GM21526 (cell line): ENCODE data around the gene MZB1.
A peak's percentile ranks its signal among the peaks of the same experiment; 100 is the strongest.
"Not testable (repeated sequence)": the region's sequence is repeated elsewhere in the genome, so short reads cannot be mapped to it uniquely, and the experiment has no call there.

ENCODE experiments used
- ATAC-seq: cut with Tn5 transposase; IDR thresholded peaks from one replicate; pipeline ENCODE4 v1.9.1; 2021; ENCODE audit warnings: moderate library complexity; ENCODE audit not compliant: unreplicated experiment, low FRiP score

MZB1 gene

DNA sequence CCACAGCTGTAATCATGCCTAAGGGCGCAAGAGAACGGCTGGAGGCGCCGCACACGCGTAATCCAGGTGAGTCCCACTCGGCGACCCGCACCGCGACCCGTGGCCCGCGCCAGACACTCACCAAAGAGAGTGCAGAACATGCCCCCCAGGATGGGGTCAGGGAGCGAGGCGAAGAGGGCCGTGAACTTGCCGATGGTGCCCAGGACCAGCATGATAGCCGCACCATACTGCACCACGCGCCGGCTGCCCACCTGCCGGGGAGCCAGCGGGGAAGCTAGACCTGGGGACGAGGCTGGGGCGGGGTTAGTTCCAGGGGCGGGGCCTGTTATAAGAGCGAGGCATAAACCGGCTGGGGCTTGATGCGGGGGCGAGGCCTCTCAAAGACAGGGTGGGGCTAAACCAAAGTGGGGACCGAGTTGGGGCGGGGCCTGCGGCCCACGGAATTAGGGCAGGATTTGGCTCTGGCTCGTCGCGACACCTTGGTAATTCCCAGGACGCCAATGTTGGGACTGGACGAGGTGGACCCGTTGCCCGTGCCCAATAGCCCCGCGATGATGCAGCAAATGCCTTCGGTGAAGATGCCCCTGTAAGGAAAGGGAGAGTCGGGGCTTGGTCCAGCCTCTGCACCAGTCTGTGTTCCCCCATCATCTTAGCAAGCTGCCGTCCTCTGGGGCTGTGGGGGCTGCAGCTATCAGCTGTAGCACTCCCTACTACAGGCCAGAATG, 11.4 kb downstream of the MZB1 start:
- ATAC-seq, result no peak

DNA sequence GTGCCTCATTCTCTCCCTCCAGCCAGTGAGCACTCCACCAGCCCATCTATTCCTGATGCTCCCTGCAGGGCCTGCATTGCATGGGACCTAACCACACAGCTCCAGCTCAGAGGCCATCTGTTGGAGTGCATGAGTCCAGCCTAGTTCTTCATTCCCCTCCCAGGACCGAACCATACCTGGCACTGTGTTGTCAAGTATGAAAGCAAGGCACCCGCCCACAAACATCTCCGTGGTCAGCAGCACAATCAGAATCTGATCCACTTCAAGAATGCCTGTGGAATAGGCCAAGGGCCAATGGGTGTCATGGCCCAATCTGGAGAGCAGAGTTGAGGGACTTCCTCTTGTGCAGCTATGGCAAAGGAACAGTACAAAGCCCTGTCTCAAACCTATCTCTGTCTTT, 12.5 kb downstream of the MZB1 start:
- no peak for ATAC-seq

DNA sequence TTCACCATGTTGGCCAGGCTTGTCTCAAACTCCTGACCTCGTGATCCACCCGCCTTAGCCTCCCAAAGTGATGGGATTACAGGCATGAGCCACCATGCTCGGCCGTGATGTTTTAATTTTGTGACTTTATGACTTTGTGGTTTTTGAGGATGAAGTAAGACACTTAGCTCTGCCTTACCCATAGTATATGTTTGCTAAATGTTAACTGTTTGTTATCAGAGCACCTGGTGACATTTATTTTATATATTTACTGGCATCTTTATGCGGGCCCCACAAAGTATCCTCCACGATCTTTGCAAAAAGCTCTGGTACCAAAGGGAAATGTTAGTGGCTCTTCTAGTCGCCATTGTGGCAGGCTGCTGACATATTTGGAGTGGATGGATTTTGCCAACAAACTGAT, 13.3 kb downstream of the MZB1 start:
- ATAC-seq, result no peak

DNA sequence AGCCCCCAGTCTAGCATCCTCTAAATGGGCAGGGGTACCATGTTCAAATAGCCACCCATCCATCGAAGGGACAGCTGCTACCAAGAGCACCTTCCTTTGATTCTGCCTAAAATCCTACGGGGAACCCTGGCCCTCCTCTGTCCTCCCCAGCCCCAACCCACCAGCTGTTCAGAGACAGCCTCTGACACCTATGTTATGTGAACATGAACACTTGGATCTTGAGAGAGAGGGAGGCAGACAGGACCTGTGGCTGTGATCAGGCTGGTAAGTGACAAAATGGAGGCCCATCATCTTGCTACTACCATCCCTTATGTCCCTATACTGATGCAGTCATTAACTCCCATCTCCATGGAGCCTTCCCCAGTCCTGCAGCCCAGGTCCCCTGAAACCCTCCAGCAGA, 14.8 kb downstream of the MZB1 start:
- no peak for ATAC-seq

DNA sequence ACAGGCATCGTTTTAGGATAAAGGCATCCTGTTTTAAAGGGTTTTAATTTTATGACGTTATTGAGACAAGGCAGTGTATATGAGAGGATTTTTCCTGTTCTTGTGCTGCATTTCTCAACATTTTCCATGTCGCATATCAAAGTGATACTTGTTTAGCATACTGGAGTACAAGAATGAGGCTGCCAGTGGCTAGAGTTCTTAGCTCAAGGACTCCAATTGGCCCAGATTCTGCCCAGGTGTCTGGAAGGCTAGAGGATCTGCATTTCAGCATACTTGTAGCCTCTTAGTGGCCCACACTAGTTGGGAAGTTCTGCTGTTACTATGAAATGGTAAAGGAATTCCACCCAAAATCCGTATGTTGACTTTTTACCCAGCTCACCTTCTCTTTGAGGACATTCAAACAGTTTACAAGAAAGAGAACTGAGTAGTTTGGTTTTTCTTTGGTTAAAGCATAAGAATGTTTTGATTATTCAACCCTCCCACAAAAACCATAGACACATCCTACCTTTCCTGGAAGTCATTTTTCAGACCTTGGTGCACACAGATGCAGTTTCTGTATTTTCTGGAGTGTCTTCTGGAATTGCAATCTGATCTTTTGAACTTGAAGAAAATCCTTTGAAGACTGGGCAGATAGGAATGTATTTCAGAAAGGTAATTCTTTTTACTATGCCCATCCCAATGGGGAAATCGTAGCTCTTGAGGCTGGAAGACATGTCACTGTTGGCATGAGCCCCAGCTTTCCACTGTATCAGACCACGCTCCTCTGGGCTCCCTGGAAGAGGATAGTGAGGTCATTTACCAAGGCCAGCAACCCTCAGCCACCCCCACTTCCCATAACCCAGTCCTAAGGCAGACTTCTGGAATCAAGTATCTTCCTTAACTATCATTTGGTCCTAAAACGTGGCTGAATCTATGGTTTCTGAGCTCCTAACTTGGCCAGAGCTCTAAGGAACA, 18.0 kb downstream of the MZB1 start:
- no peak for ATAC-seq

DNA sequence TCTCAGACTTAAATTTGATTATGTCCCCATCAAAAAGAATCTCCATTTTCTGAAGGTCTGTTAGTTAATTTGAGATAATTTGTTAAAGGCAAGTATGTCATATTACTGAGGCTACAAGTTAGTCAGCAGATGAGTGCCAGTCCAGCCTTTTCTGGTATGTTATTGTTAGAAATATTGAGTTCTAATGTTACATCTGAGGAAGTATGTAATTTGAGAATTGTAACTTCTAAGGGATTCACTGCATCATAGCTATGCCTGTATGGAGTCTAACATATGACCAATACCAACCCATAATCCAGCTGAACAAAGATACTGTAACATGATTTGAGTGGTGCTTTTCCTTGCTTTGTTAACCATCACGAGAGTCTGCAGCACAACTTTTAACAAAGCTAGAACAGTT, 20.5 kb downstream of the MZB1 start:
- ATAC-seq, result no peak

DNA sequence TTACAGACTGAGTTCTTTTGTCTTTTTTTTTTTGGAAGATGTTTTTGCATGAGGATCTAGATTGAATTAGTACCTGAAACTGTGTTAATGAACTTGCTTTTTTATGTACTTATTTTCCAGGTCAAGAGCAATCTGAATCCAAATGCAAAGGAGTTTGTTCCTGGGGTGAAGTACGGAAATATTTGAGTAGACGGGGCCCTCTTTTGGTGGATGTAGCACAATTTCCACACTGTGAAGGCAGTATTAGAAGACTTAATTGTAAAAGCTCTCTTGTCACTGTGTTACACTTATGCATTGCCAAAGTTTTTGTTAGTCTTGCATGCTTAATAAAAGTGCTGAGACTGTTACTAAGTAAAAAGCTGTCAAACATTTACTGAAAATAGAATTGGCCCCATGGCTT, 21.1 kb downstream of the MZB1 start:
- ATAC-seq, result no peak

DNA sequence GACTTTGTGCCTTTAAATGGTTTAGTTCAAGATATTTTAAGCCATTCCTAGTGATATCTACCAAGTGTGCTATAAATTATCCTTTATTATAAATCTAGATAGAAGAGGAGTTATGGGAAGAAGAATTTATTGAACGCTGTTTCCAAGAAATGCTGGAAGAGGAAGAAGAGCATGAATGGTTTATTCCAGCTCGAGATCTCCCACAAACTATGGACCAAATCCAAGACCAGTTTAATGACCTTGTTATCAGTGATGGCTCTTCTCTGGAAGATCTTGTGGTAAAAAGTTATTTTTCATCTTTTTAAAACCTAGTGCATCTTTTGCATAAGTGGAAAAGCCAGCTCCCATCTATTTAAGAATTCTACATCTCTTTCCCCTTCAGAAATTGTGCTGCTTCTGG, 25.2 kb downstream of the MZB1 start:
- no peak for ATAC-seq

DNA sequence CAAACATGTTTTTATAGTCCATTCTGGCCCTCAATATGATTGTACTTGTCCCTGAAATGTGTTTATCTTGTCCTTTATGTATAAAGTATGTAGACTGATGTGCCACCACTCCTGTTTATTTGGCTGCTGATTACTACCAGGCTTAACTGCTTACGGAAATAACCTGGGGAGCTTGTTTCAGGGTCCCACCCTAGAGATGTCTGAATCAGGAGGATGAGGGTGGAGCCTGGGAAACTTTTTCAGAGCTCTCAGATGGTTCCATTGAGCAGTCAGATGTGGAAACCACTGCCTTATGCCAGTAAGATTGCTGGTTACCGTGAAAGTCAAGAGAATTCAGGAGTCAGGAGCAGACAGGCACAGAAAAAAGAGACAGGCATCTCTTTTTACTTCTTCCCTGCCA, 25.8 kb downstream of the MZB1 start:
- no peak for ATAC-seq

DNA sequence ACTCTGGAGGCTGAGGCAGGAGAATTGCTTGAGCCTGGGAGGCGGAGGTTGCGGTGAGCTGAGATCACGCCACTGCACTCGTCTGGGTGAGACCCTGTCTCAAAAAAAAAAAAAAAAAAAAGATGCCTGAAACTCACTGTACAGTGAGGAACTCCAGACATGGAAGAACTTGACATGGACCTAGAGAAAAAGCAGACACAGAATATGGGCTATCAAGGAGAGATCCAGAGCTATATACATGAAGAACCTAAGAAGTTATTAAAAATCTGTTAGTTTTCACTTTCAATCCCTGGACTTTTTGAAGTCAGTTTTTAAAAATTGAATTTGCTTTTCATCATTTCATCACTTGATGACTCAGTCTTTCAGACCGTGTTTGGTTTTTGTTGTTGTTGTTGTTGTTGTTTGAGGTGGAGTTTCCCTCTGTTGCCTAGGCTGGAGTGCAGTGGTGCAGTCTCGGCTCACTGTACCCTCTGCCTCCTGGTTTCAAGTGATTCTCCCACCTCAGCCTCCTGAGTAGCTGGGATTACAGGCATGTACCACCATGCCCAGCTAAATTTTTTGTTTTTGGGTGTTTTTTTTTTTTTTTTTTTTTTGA, 27.8 kb downstream of the MZB1 start:
- no peak for ATAC-seq

DNA sequence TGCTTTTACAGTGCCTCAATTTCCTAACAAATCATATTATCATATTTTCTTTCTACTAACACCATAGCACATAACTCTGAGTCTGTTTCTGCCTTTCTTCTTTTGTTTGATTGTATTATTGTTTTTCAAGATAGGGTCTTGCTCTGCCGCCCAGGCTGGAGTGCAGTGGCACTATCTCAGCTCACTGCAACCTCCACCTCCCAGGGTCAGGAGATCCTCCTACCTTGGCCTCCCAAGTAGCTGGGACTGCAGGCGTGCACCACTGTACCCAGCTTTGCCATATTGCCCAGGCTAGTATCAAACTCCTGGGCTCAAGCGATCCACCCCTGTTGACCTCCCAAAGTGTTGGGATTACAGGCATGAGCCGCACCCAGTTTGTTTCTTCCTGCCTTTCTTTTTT, 29.3 kb downstream of the MZB1 start:
- ATAC-seq, result no peak

DNA sequence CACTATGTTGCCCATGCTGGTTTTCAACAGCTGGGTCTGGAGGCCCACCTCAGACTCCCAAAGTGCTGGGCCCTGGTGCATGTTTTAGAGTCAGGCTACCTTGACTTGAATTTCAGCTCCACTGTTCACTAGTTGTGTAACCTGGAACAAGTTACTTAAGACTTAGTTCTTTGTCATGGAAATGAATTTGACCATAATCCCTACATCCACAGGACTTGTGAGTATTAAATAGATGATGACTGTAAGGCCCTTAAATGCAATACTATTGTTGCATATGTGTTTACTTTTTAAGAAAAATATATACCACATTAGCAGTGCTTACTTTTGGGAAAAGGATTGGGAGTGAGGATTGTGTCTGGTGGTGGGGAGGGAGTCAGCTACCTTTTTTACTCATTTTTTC, 31.6 kb downstream of the MZB1 start:
- no peak for ATAC-seq

DNA sequence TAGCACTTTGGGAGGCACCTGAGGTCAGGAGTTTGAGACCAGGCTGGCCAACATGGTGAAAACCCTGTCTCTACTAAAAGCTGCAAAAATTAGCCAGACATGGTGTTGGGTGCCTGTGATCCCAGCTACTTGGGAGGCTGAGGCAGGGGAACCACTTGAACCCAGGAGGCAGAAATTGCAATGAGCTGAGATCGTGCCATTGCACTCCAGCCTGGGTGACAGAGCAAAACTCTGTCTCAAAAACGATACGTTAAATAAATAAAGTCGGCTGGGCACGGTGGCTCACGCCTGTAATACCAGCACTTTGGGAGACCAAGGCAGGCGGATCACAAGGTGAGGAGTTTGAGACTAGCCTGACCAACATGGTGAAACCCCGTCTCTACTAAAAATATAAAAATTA, 33.8 kb downstream of the MZB1 start:
- ATAC-seq, result not testable (repeated sequence)

DNA sequence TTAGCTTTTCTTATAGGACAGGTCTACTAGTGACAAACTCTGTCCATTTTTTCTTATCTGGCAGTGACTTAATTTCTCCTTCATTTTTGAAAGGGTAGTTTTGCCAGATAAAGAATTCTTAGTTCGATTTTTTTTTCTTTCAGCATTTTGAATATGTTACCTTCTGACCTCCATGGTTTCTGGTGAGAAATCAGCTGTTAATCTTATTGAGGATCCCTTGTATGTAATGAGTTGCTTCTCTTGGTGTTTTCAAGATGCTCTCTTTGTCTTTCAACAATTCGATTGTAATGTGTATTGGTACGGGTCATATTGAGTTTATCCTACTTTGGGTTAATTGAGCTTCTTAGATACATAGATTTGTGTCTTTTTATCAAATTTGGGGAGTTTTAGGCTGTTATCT, 35.5 kb downstream of the MZB1 start:
- no peak for ATAC-seq

DNA sequence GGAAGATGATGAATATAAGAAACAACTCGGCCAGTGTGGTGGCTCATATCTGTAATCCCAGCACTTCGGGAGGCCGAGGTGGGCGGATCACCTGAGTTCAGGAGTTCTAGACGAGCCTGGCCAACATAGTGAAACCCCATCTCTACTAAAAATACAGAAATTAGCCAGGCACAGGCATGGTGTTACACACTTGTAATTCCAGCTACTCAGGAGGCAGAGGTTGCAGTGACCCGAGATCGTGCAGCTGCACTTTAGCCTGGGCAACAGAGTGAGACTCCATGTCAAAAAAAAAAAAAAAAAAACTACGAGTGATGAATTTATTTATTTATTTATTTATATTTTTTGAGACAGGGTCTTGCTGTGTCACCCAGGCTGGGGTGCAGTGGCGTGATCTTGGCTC, 41.9 kb downstream of the MZB1 start:
- not testable (repeated sequence) for ATAC-seq

DNA sequence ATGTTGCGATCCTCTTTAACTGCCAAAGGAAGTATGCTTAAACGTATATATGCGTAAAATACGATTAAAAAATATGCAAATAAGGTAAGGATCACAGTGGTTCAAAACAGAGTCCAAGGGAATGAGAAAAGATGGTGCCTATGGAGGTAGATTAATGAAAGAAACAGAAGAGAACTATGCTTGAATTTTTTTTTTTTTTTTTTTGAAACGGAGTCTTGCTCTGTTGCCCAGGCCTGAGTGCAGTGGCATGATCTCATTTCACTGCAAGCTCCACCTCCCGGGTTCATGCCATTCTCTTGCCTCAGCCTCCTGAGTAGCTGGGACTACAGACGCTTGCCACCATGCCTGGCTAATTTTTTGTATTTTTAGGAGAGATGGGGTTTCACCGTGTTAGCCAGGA, 44.3 kb downstream of the MZB1 start:
- not testable (repeated sequence) for ATAC-seq

DNA sequence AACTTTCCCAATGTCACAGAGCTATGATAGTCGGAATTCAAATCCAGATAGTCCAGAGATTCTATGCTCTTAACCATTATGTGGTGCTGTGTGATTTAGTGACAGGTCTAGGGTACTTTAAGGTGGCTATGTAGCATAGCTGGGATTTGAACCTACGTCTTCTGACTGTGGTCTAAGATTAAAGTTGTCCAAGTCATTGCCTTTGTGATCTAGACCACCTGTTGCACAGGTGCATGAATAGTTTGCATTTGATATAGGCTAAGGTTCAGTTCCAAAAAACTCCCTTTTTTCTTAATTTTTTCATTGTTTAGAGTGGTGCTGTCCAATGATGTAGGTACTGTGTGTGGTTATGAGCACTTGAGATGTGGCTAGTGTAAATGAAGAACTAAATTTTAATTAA, 45.5 kb downstream of the MZB1 start:
- ATAC-seq, result no peak

DNA sequence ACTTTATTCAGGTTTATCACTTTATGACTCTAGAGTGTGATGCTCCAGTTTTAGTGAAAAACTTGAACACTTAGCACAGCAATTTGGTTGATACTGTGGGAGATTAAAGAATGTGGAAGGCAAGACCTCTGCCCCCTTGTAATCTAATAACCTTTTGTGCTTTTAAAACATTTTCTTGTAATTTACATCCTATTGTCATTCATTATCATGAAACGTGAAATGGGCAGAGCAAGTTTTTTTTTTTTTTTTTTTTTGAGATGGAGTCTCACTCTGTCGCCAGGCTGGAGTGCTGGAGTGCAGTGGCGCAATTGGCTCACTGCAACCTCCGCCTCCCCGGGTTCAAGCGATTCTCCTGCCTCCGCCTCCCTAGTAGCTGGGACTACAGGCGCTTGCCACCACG, 46.2 kb downstream of the MZB1 start:
- ATAC-seq, result no peak

DNA sequence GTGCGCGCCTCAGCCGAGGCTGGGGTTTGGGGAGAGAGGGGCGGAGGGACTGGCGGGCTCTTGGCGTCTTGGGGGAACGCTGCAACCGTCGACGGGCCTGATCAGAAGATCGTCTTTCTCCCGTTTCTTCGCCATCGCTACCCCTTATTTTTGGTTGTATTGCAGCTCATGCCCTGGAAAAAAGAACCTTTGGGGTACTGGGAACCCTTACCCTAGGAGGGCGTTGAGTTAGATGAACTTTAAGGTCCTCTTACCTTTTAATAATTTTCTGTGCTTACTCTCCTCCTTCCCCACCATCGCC, 47.3 kb downstream of the MZB1 start:
- no peak for ATAC-seq

DNA sequence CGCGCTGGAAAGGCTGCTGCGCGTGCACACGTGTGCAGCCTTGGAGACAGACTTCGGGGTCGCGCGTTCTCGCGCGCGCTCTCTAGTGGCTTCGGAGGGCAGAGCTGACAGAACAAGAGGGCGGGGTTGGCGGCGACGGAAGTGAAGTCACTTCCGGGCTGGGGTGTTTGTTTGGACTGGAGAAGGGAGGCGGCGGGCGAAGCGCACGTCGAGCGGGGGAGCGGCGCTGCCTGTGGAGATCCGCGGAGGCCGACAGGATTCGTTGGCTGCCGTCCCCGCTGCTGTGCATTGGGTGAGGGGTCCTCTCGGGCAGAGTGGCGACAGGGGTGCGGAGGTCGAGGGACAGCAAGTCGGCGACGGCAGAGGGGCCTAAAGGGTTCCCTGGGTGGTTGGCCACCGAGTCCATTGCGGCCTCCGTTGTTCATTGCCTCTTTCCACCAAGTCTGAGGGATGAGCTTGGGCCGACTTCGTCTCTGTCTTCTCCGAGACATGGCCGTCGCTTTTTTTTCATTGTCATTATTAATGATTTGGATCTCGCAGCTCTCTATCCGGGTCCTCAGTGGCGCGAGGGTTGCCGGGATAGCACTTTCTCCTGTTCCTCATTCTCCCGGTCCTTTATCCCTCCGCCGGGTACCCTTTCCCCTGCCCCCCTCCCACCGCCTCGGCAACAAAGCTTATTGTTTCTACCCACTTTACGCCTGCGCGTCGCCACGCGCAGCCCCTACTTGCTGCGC, 47.9 kb downstream of the MZB1 start, which contains the start of gene PAIP2:
Gene PAIP2, plus strand, starts transcription at position 166 of the 734 bp plus-strand sequence. CDS start 21,931 bp downstream, outside the sequence.
- ATAC-seq, result peak; percentile 82

DNA sequence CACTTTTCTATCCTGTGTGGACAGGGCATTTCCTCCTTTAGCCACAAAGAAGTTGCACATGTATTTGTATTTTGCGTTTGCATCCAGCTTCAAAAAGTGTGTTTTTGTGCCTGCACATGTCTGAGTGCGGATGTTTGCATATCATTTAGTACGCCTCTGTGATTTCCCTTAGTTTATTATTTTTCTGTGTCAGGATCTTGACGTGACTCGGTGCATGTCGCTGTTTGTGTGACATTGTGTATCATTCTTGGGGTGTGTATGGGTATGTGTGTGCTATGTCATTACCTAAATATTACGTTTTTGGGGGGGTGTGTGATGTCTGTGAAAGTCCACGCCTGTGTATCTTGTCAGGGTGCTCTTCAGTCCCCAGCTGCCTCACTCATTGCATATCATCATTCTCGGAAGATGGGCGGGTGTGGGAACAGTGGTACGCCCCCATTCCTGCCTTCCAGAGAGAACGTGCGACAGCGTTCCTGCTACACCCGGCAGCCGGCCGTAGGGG, 48.5 kb downstream of the MZB1 start:
- peak; percentile 8 for ATAC-seq
